M059J (cell line): Measurements from ENCODE around the gene RAMP2. TPM values are rescaled to one million over a fixed set of nuclear protein-coding genes. Genes with fewer than 3 reads are reported as not detected.
A peak's percentile ranks its signal among the peaks of the same experiment; 100 is the strongest.
"Not testable (repeated sequence)": the region's sequence is repeated elsewhere in the genome, so short reads cannot be mapped to it uniquely, and the experiment has no call there.

Experiments
- DNase-seq: peaks from one replicate; pipeline ENCODE4 v3.0.0-alpha.2; 2012; ENCODE audit warnings: low read depth
- total RNA-seq: library from RNA; depleted of rRNA; stranded (reverse); fragments of >200 nt; shearing (Covaris generic); gene quantifications from 2 replicates; pipeline ENCODE4 v1.2.3, GENCODE V29; 2014; rRNA removed

RAMP2 gene, protein sequence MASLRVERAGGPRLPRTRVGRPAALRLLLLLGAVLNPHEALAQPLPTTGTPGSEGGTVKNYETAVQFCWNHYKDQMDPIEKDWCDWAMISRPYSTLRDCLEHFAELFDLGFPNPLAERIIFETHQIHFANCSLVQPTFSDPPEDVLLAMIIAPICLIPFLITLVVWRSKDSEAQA
- 0.49 and 1.0 TPM in 2 replicates for total RNA-seq

DNA sequence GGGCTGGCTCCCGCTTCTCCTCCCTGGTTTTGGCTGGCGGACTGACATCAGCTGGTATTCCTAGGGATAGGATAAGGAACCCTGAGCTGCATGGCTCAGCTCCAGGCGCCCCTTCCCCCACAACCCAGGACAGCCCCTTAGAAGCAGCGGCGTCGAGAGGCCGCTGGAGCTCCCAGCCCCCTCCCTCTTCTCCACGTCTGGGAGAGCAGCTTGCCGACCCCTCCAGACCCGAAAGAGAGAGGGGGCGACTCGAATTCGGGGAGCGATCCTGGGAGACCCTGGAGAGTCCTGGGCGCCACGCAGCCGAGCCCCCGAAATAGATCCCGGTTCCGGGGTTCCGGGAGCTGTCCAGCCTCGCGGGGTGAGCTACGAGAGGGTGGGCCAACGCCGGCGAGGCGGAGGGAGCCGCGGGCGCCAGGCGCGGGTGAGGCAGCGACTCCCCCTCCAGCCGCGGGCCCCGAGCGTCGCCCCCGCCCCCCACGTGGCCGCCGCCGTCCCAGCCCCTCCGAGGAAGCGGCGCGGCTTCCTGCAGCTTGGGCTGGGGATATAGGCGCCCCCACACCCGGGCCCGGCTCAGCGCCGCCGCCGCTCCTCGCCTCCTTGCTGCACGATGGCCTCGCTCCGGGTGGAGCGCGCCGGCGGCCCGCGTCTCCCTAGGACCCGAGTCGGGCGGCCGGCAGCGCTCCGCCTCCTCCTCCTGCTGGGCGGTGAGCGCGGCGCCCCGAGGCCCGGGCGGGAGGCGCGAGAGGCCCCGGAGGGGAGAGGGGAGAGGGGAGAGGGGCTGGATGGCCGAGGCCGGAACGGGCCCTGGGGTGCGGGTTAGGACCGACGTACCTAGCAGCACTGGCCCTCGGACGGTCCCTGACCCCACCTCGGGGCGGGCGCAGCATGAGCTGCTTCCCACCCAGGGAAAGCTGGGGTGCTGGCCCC is at the start of gene RAMP2:
Gene RAMP2 (plus strand): TSS at position 576 of the 930 bp plus-strand sequence. CDS start 35 bp downstream, at position 611.
- no peak for DNase-seq

DNA sequence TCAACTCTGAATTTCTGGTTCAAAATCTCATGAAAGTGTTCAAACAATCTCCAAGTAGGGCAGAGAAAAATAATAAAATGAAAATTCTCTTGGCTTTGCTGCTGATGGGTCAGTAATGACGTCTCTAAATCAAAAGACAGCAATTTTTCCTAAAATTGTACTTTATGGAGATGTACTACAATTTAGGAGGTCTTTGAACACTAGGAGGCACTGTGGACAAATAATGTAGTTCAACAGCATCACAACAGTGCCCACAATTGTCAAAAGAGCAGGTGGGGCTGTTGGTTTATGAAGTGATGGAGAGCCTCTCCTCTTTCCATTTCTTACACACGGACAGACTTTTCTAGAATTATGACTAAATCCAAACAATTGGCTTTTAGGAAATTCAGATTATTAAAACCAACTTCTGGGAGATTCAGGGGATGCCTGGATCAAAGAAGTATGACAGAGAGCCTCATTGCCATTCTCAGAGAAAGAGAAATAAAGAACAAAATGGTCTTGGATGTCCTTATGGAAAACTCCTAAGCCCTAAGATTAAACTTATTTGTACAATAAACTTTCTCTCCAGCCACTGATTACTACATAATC is 39.9 kb upstream of the RAMP2 start:
- peak; percentile 65 for DNase-seq

DNA sequence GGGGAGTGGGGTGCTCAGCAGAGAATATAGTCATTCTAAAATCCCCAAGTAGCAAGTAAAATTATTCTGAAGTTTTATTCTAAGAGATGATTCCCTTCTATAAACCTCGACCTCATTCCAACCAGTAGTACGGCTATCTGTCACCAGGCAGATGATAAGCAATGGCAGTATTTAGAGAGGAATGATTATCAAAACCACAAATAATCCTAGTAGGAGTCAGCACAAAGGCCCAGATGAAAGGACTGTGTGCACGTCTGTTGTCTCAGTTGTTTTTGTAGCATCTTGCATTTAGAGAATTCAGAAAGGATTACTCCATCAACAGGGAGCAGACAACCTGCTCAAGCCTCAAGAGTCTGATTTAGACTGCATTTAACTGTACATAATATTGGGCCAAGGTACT is 37.4 kb upstream of the RAMP2 start:
- DNase-seq, result no peak

DNA sequence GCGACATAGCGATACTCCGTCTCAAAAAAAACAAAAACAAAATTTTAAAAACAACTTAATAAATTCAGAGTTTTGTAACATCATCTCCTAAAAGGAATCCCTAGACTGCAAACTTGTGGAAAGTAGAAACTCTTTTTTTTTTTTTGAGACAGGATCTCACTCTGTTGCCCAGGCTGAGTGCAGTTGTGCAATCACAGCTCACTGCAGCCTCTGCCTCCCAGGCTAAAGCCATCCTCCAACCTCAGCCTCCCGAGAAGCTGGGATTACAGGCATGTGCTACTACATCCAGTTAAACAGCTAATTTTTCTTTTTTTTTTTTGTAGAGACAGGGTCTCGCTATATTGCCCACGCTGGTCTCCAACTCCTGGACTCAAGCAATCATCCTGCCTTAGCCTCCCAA is 35.9 kb upstream of the RAMP2 start:
- DNase-seq, result no peak

DNA sequence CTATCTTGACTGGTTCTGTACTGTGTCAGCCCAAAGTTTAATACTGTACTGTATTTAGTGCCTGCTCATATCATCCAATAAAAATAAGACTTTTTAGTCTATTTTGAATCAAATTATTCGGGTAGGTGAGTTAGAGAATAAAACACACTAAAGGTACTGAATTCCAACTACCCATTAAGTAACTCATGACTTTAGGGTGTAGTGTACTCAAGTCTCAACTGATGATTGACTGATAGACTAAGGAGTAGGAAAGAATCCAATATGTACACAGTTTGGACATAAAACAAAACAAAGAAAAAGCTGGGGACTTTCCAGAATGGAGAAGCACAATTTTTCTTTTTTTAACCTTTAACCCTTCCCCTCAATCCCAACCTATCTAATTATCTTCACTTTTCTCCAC is 20.3 kb upstream of the RAMP2 start:
- DNase-seq, result no peak

DNA sequence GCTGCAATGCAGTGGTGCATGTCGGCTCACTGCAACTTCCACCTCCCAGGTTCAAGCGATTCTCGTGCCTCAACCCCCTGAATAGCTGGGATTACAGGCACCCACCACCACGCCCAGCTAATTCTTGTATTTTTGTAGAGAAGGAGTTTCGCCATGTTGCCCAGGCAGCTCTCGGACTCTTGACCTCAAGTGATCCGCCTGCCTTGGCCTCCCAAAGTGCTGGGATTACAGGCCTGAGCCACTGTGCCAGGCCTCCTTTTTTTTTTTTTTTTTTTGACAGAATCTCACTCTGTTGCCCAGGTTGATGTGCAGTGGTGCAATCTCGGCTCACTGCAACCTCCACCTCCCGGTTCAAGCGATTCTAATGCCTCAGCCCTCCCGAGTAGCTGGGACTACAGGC is 18.1 kb upstream of the RAMP2 start:
- DNase-seq, result not testable (repeated sequence)

DNA sequence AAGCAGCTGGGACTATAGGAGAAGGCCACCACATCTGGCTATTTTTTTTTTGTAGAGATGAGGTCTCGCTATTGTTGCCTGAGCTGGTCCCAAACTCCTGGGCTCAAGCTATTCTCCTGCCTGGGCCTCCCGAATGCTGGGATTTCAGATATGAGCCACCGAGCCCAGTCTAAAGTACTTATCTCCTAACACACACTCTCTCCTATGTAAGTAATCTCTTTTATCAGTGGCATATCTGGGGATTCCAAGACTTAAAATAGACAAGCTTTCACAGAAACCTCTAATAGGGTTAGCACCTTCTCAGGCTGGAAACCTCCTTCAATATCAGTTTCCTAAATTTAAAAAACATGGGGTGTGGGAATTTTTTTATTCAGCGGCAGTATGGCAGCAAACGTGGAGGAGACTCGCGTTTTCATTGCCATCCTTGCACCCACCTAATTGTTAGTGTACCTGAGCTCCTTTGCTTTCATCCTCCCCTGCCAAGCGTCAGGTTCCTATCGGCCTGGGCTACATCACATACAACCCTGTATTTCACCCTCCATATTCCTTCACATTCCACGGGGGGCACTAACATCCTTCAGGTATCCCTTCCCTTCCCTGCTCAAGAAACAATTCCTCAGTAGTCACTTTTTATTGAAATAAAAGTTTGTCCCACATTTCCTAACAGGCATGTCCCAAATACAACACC is 17.3 kb upstream of the RAMP2 start:
- DNase-seq, result no peak

DNA sequence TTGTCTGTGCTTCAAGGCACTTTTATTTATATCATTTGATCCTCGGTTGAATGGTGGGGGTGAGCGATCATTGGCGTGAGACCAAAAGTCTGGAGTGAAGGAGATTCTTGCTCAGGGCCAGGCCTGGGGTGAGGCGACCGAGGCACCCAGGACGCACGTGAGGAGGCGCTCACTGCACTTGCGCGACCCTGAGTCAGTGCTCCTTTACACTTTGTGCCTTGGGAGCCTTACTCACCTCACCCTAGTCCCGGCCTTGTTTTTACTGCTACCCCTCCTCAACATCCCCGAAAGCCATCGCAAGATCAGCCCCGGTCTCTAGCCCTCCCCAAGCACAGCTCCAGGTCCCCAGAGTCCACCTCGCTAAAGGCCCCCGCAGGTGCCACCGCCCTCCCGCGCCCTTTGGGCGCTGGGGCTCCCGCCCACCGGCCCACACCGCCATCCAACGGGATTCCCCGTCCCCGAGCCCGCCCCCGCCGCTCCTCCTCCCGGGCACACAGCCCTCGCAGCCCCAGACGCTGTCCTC is 16.7 kb upstream of the RAMP2 start:
- DNase-seq, result peak; percentile 62

DNA sequence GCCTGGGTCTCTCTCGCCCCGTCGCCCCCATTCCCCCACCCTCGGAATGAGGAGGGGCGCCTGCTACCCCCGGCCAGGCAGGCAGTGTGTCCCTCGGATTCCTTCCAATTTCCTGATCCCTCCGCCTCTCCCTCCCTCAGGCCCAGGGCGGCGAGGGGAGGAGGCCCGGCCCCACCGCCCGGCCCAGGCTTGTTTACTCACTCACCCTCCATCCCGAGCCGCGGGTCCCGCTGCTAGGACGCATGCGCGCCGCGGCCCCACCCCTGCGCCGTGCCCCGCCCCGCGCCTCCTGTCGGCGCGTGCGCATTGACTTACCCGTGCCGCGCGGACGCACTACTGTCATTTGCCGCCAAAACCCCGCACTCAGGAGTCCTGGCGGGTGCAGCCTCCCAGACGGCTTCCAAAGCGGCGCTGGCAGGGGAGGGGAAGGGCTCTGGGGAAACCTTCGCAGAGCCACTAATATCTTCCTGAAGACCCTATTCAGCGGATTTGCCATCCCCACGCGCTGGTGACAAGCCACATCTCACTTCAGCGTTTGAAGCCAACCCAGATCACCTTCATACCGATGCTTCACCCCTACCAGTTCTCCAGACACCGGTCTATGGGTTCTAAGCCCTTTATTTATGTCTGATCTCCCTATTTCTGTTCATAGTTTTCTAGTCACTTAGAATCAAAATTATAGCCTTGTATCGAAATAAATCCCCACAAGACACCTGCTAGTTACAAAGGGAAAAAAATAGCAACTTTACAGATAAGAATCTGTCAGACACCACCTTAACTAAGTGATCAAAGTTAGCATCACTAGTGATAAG is 16.0 kb upstream of the RAMP2 start, which contains the start of gene EZH1:
Gene EZH1 (minus strand): TSS at position 235 of the 812 bp plus-strand sequence. CDS start 16,099 bp downstream, outside the sequence.
- peak; percentile 87 for DNase-seq

DNA sequence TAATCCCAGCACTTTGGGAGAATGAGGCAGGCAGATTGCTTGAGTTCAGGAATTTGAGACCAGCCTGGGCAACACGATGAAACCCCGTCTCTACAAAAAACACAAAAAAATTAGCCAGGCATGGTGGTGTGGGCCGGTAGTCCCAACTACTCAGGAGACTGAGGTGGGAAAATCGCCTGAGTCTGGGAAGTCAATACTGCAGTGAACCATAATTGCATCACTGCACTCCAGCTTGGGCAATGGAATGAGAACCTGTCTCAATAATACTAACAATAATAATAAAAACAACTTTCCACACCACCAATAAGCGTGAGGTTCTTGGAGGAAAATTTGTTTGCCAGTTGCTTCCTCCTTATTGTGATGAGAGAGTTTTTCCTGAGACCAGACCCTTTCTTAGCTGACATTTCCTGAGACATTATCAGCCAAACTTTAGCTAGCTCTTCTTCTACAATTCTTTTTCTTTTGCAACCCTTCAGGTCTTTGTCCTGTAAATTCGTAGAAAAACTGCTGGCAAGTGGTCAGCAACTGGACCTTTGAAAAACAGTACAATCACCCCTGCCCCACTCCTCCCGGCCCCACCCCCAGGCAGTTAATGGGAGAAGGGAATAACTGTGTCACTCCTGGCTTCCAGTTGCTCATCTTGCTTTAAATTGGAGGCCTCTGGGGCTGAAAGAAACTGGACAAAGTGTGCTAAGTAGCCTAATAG is 12.7 kb upstream of the RAMP2 start:
- no peak for DNase-seq

DNA sequence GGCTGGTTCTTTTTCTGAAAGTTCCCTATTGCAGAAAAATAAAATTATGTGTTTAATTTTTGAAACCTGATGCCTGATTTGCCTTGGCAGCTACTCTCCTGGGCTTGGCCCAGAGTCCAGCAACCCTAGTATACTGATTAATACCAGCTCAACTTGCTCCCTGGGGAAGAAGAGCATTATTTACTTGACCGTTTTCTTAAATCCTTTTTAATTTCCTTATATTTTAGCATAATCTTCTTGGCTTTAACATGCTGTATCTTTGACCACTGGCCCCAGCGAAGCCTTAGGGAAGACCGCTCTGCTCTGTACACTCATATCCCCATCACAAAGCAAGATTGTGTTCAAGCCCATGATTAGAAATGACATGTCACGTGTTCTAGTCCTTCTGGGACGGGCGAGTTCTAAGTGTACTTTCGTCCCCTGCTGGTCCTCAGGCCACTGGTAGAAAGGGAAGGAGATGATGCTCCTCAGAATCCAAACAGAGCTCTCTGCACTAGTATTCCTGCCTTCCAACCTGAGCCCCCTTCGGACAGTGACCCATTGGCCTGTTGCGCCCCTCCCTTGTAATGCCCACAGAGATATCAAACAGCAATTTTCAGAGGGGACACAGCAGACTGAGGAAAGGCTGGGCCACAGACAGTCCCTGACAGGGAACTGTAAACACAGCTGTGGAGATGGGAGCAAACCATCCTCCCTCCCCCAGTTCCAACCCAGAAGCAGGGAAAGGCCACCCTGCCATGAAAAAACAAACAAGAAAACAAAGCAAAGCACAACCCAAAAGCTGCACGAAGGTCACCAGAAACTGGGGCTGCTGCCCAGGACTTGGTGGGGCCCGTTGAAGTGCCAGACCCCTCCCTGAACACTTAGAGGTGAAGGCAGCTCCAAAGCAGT is 11.9 kb upstream of the RAMP2 start:
- no peak for DNase-seq

DNA sequence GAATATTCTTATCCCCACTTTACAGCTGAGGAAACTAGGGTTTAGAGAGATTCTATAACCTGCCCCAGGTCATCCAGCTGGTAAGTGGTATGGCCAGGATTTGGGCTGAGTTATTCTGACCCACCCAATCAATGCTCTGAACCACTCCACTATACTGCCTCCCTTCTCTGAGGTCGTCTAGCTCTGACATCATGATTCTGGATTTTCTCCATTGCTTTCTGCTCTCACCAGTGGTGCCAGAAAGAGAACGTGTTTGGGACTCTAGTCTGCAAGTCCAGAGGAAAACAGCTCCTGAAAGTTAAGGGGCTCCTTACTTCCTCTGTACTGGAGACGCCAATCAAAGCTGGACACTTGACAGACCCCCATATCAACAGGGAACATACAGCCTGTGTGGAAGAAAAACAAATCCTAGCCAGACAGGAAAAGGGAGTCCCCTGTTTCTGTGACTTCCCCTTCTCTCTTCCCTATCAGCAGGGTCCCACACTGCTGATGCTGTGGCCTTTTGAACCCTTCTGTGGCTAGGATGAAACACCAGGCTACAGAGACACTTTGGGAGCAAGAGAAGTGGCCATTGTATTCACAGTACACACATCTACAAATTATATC is 10.2 kb upstream of the RAMP2 start:
- no peak for DNase-seq

DNA sequence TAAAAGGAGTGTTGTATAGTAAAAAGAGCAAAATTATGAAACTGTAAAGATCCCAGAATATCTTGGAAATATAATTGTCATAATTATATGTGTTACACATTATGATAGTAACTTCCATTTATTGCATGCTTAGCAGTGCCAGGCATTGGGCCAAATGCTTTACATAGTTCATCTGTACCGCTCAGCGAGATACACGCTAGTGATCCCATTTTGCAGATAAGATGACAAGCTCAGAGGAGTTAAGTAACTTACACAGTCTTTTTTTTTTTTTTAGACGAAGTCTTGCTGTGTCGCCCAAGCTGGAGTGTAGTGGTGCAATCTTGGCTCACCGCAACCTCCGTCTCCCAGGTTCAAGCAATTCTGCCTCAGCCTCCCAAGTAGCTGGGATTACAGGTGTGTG is 9.4 kb upstream of the RAMP2 start:
- no peak for DNase-seq

DNA sequence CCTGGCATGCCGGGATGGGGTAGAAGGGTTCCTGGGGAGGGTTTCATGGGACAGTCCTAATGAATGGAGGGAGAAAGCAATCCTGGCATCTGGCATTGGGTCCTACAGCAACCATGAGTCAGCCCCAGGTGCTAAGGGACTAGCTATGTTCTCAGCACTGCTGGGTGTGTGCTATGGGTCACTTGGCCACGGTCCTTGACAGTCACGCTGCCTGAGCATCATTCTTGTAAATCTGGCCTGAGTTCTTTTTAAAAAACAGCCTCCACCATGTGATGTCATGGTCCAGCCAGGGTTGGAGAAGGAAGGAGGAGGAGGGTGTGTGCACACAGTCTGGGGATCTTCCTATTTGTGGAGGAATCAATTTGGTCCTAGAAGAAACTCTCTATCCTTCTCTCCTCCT is 6.2 kb upstream of the RAMP2 start:
- peak; percentile 53 for DNase-seq

DNA sequence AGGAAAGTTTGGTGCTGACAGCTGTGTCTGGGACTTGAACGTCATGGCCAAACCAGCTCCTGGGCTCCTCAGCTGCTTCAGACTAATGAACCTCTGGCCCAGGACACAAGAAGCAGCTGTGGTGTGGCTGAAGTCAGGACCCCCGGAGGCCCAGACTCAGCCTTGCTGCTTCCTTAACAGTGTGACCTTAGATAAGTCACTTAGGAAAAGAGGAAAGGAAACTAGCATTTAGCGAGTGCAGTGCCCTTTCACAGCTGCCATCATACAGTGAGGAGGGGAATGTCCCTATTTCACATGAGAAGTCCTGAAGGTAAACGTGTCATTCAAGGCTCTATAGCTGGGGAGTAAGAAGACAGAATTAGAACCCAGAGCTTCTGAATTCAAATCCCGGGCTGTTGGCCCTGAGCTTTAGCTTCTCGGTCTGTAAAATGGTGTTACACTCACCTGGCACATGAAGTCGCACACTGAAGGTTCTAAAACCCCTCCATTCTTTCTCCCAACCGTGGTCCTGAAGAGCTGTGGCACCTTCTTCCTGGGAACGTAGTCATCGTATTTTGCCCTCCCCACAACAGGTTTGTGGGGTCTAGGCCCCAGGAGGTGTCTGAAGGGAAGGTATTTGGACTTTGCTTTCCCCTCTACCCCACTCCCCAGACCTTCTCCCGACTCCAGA is 910 bp upstream of the RAMP2 start:
- DNase-seq, result no peak

DNA sequence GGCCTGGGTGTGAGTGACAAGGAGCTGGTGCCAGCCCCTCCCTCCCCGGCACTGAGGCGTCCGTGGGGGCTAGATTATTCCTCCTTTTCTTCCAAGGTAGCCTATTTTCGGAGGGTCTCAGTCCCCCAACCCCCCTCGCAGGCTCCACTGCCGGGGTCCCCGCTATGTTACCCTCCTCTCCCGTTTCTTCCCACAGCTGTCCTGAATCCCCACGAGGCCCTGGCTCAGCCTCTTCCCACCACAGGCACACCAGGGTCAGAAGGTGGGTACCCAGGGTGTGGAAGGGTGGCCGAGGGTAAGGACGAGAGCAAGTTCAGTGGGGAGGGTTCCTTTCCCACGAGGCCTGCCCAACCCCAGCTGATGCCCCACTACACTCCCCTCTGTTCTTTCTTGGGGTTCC is 611 bp downstream of the RAMP2 start:
- DNase-seq, result no peak

DNA sequence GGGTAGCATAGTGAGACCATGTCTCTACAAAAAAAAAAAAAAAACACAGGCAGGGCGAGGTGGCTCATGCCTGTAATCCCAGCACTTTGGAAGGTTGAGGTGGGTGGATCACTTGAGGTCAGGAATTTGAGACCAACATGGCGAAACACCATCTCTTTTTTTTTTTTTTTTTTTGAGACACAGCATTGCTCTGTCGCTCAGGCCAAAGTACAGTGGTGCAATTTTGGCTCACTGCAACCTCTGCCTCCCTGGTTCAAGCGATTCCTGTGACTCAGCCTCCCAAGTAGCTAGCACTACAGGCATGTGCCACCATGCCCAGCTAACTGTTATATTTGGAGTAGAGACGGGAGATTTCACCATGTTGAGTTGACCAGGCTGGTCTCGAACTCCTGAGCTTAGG is 5.1 kb downstream of the RAMP2 start:
- DNase-seq, result no peak

DNA sequence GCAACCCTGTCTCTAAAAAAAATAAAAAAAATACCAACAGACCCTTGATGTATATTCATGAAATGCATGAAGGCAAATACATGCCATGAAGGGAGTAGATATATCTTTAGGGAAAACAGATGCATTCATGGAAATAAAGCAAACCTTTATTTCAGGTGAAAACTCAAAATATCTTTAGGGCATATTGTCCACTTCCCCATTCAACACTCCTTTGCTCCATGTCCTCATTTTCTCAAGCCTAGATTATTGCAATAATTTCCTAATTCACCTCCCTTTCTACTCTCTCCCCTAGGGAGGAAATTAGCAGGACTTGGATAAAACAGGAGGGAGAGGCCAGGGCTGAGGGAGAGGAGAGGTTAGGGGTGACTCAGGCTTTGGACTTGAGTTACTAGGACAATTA is 6.5 kb downstream of the RAMP2 start:
- no peak for DNase-seq
